Activated naive CD4-positive, alpha-beta T cell treated with anti-CD3 and anti-CD28 coated beads, Interleukin-2, amount 50 U/mL, for 72 hours (primary cell): Measurements from ENCODE around the gene TEX2. TPM values are rescaled to one million over a fixed set of nuclear protein-coding genes. Genes with fewer than 3 reads are reported as not detected.

Experiments used
- ATAC-seq, 2 donors: fragments of 150-1000 bp; cut with Tn5 transposase; 2 replicates each; pipeline ENCODE4 v1.10.0; 2021; ENCODE audit warnings: mild to moderate bottlenecking in 2 of 2, moderate library complexity in 2 of 2
- DNase-seq, 2 donors: peaks; one replicate each; pipeline ENCODE4 v3.0.0; 2021 to 2022; ENCODE audit warnings: low spot score in 2 of 2
- H3K27ac Mint-ChIP-seq, 2 donors: one replicate each; pipeline ENCODE4 v1.8.0; 2022; ENCODE audit warnings: mild to moderate bottlenecking in 2 of 2, mixed read lengths in 2 of 2
- H3K36me3 Mint-ChIP-seq, 2 donors: one replicate each; pipeline ENCODE4 v1.8.0; 2022; ENCODE audit warnings: mixed read lengths in 2 of 2
- H3K9me3 Mint-ChIP-seq, 2 donors: one replicate each; pipeline ENCODE4 v1.8.0; 2022; ENCODE audit warnings: mixed read lengths in 2 of 2
- total RNA-seq, 2 donors: library from RNA; stranded (reverse); gene quantifications; one replicate each; pipeline ENCODE4 v1.2.3, GENCODE V29; 2022

TEX2 gene, protein sequence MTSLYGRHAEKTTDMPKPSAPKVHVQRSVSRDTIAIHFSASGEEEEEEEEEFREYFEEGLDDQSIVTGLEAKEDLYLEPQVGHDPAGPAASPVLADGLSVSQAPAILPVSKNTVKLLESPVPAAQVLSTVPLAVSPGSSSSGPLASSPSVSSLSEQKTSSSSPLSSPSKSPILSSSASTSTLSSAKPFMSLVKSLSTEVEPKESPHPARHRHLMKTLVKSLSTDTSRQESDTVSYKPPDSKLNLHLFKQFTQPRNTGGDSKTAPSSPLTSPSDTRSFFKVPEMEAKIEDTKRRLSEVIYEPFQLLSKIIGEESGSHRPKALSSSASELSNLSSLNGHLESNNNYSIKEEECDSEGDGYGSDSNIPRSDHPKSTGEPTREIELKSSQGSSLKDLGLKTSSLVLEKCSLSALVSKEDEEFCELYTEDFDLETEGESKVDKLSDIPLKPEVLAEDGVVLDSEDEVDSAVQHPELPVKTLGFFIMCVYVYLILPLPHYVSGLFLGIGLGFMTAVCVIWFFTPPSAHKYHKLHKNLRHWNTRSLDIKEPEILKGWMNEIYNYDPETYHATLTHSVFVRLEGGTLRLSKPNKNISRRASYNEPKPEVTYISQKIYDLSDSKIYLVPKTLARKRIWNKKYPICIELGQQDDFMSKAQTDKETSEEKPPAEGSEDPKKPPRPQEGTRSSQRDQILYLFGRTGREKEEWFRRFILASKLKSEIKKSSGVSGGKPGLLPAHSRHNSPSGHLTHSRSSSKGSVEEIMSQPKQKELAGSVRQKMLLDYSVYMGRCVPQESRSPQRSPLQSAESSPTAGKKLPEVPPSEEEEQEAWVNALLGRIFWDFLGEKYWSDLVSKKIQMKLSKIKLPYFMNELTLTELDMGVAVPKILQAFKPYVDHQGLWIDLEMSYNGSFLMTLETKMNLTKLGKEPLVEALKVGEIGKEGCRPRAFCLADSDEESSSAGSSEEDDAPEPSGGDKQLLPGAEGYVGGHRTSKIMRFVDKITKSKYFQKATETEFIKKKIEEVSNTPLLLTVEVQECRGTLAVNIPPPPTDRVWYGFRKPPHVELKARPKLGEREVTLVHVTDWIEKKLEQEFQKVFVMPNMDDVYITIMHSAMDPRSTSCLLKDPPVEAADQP
- 10 to 100 TPM; 12.1 to 14.7 TPM for total RNA-seq

DNA sequence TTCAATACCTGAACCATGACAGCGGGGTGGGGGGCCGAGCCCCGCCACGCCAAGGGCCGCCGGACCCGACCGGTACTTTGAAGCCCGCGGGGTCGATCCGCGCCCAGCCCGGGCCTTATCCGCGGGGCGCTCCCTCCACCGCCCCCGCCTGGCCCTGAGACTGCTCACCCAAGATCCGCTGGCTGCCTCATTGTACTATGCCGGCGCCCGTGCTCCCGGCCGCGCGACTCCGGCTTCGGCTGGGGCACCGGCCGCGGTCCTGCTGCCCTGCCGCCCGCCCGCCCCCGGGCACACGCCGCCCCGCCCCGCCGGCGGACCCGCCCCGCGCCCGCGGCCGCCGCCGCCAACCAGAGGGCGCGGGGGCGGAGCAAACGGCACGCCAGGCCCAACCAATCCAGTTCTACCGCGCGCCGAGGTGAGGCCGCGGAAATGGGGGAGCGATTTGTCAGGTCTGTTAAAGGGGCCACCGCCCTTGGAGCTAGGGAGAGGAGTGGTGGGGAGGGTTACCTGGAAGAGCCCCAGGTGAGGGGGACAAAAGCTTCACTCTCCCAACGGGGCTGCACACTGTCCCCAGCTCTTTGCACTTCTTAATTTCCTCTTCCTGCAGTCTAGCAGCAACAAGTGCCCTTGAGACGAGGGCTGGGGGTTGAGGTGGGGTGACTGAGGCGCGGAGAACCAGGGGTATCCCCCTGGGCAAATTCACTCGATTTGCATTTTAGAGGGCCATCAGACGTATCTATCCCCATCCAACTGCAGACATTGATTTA is at the start of gene TEX2:
Gene TEX2 (minus strand): TSS at position 261 of the 767 bp plus-strand sequence. CDS start 49,043 bp downstream, outside the sequence.
- peak; percentile 89 for DNase-seq
- peaks cover 0 to 5% of the 10 kb centered on the region in 2 donors for H3K9me3 Mint-ChIP-seq
- H3K27ac Mint-ChIP-seq, result peak within 1 kb of the TSS; percentile 90 to 92

DNA sequence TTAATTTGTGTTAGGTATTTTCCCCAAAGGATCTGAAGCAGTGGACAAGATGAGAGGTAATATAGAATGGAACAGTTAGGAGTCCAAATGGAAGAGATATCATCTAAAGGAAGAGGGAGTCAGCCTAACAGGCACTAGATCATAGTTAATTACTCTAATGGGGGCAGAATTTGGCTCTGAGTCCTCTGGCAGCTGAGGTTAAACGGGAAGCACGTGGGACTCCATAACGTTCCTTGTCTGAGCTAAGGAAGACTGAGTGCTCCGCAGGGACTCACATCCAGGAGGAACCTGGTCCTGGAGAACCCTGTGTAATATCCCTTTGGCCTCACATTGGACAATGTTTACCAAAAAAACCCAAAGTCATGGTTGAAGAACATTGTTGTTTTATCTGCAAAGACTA is 46.6 kb upstream of the TEX2 start:
- no peak for ATAC-seq
- no peaks in the 10 kb centered on the region for H3K9me3 Mint-ChIP-seq
- DNase-seq, result no peak
- no peak overlapping the region for H3K27ac Mint-ChIP-seq
- no peaks in the 10 kb centered on the region for H3K36me3 Mint-ChIP-seq

More for the DNA sequence above, at the start of gene TEX2:
- H3K36me3 Mint-ChIP-seq, result peaks cover 0 to 9% of the 10 kb centered on the region in 2 donors
- peak; percentile 81 to 92 for ATAC-seq

DNA sequence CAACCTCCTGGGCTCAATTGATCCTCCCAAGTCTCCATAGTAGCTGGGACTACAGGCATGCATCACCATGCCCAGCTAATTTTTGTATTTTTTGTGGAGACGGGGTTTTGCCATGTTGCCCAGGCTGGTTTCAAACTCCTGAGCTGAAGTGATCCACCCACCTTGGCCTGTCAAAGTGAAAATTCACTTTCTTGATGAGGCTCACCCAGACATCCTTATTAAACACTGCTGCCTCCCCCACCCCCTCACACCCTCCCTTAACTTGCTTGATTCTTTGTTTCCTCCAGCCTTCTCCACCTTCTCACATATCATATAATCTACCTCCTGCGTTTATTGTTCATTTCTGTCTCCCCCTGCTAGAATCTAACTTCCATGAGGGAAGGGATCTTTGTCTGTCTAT is 46.0 kb upstream of the TEX2 start:
- H3K27ac Mint-ChIP-seq, result no peak overlapping the region

DNA sequence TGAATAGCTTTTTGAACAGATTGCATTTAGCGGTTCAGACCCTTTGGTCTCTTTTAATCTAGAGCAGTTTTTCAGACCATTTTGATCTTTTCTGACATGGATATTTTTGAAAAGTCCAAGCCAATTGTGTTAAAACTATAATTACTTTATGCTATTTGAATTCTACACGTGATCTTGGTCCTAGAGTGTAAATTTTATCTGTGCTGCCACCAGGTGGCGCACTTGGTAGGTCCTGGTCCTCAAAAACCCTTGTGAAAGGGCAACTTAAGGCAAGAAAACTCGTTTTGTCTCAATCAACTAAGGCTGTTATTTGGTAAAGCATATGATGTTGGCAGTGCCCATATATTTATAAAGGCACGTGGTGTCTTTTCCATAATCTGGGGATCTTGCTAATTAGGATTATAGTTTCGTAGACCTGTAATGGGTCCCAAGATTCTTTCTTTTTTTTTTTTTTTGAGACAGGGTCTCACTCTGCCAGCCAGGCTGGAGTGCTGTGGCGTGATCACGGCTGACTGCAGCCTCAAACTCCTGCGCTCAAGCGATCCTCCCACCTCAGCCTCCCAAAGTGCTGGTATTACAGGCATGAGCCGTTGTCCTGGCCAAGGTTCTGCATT is 43.9 kb upstream of the TEX2 start:
- DNase-seq (peak; percentile 59 to 66), ATAC-seq (peak in 1 of 2 donors; percentile 47)
- Mint-ChIP-seq H3K9me3 (no peaks in the 10 kb centered on the region), H3K27ac (no peak overlapping the region), H3K36me3 (no peaks in the 10 kb centered on the region)

More for the DNA sequence above, 46.0 kb upstream of the TEX2 start:
- H3K9me3 Mint-ChIP-seq, result no peaks in the 10 kb centered on the region
- H3K36me3 Mint-ChIP-seq, result no peaks in the 10 kb centered on the region
- DNase-seq, result no peak
- peak in 1 of 2 donors; percentile 37 for ATAC-seq

DNA sequence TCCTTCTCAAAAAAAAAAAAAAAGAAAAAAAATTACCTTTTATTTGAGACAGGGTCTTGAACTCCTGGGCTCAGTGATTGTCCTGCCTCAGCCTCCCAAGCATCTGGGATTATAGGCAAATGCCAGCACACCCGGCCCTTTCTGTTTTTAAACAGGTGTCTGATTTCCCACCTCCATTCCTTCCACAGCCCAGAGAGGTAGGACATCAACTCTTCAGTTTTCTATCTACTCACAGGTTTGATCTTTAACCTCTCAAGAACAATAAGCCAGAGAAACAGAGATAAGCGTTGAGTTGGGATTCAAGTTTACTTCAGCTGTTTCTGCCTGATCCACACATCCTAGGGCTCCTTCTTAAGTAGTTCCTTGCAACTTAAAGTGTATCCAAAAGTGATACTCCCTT is 41.5 kb upstream of the TEX2 start:
- ATAC-seq (no peak), DNase-seq (no peak)
- no peak overlapping the region for H3K27ac Mint-ChIP-seq
- no peaks in the 10 kb centered on the region for H3K9me3 Mint-ChIP-seq
- H3K36me3 Mint-ChIP-seq, result no peaks in the 10 kb centered on the region

DNA sequence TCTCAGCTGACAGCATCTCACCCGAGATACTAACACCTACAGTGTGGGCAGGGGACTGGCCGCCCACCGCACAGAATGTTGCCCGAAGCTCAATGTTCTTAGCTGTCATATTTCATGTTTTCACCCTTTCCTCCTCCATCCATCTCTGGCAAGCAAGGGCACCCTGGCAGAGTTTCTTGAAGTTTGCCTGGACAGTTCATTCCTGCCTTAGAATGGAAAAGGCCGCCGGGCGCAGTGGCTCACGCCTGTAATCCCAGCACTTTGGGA is 37.6 kb upstream of the TEX2 start:
- DNase-seq (no peak), ATAC-seq (no peak)
- Mint-ChIP-seq H3K36me3 (no peaks in the 10 kb centered on the region), H3K9me3 (no peaks in the 10 kb centered on the region), H3K27ac (no peak overlapping the region)

DNA sequence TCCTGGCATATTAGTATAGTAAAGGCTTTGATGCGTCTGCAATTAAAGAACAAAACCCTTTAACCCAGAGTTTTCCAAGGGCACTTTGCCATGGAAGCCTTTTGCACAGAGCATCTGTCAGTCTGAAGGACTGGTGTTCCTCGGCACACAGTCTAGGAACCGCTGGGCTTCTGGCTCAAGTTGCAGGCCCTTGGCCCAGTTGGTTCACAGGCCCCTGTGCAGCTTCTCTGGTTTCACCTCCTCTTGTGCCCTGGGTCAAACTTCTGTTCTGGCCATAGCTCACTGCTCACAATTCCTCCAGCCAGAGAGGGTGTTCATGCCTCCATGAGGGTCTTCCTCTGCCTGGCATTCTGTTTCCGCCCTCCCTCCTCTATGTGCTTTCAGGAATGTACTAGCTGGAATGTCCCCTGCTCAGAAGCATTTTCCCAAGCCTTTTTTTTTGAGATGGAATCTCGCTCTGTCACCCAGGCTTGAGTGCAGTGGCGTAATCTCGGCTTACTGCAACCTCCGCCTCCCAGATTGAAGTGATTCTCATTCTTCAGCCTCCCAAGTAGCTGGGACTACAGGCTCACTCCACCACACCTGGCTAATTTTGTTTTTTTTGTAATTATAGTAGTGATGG is 34.5 kb upstream of the TEX2 start:
- DNase-seq, result no peak
- Mint-ChIP-seq H3K36me3 (no peaks in the 10 kb centered on the region), H3K27ac (no peak overlapping the region), H3K9me3 (no peaks in the 10 kb centered on the region)
- ATAC-seq, result no peak

DNA sequence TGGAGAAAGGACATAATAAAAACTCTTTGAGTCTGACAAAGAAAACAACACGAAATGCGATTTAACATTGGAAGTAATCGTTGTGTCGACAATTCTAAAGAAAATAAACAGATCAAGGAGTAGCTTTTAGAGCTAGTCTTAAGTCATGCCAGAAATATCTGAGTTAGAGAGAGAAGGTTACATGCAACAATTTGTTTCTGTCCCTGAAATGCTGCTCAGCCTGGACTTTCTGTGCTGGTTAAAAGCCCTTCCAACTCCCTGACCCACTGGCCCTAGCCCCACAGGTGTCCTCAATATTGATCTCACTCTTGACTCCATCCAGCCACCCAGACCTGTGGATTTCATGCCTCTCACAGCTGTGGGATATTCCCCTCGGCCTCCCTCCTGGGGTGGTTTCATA is 33.2 kb upstream of the TEX2 start:
- ATAC-seq, result no peak
- Mint-ChIP-seq H3K27ac (no peak overlapping the region), H3K36me3 (peaks cover 3 to 8% of the 10 kb centered on the region in 2 donors), H3K9me3 (peaks cover 3 to 8% of the 10 kb centered on the region in 2 donors)
- DNase-seq, result no peak

DNA sequence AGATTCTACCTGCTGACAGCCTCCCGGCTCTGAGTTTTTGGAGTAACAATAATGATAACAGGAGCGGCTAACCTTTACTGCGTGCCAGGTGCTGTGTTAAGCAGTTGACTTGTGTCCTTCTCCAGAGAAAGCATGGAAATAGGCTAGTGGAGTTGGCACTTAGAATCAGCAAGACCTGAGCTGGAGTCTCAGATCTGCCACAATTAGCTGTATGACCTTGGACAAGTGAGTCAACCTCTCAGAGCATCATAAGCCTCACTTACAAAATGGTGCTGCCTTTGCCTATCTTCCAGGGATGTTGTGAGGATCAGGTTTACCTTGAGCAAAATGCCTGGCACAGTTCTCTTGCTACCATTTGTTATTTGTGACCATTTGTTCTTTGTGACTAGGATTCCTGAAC is 32.1 kb upstream of the TEX2 start:
- DNase-seq (no peak), ATAC-seq (no peak)
- H3K9me3 Mint-ChIP-seq, result peaks cover 4 to 13% of the 10 kb centered on the region in 2 donors
- H3K36me3 Mint-ChIP-seq, result peaks cover 10 to 13% of the 10 kb centered on the region in 2 donors
- no peak overlapping the region for H3K27ac Mint-ChIP-seq

DNA sequence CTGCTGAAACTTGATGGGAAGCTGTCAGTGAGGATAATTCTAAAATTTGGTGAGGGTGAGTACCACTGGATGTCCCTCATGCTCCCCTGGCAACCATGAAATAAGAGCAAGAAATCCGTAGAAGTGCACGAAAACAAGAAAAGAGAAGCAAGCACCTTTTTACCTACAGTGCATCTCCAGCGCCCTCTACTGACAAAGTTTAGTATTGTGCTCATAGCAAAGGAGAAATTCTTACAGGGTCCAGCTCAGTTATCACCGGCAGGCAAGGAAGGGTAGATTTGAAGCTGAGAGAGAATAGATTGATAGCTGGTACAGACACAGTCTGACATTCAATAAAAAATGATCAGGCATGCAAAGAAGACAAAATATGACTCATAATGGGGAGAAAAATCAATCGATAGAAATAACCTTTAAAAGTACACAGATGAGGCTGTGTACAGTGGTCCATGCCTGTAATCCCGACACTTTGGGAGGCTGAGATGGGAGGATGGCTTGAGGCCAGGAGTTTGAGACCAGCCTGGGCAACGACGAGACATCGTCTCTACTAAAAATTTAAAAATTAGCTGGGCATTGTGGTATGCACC is 28.3 kb upstream of the TEX2 start:
- peak in 1 of 2 donors; percentile 35 for DNase-seq
- H3K9me3 Mint-ChIP-seq, result peaks cover 4 to 13% of the 10 kb centered on the region in 2 donors
- H3K27ac Mint-ChIP-seq, result no peak overlapping the region
- ATAC-seq, result no peak
- peaks cover 10 to 13% of the 10 kb centered on the region in 2 donors for H3K36me3 Mint-ChIP-seq

DNA sequence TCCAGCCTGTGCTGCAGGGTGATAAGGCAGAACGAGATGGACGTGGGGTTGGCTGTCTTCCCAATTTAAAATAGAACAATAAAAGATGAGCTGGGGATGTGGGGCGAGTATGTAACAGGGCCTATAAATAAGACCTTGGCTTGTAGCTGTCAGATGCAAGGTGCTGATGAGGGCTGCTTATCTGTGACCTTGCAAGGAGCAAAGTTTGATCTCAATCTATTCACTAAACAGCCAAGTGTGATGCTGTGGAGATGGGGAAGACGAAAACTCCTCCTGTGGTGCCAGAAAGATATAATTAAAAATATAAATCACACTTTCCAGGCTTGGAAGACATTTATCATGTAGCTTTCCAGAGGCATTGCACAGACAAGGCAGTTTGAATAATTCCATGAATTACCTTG is 26.7 kb upstream of the TEX2 start:
- Mint-ChIP-seq H3K36me3 (peaks cover 10 to 13% of the 10 kb centered on the region in 2 donors), H3K27ac (no peak overlapping the region), H3K9me3 (peaks cover 4 to 13% of the 10 kb centered on the region in 2 donors)
- ATAC-seq (no peak), DNase-seq (no peak)

DNA sequence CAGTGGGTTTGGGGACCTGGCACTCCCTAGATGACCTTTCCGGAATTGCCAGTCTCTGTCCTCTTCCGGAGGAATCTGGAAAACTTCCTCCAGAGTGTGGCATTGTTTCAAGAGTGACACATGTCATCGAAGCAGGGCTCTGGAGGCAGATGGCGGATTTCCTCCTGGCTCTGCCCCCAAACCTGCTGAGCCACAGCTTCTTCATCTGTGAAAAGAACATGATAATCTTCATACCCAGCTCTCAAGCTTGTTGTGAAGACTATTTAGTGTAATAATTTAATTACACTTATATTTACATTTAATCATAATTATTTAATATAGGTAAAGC is 19.7 kb upstream of the TEX2 start:
- no peak overlapping the region for H3K27ac Mint-ChIP-seq
- no peaks in the 10 kb centered on the region for H3K9me3 Mint-ChIP-seq
- no peak for DNase-seq
- no peaks in the 10 kb centered on the region for H3K36me3 Mint-ChIP-seq
- ATAC-seq, result no peak

DNA sequence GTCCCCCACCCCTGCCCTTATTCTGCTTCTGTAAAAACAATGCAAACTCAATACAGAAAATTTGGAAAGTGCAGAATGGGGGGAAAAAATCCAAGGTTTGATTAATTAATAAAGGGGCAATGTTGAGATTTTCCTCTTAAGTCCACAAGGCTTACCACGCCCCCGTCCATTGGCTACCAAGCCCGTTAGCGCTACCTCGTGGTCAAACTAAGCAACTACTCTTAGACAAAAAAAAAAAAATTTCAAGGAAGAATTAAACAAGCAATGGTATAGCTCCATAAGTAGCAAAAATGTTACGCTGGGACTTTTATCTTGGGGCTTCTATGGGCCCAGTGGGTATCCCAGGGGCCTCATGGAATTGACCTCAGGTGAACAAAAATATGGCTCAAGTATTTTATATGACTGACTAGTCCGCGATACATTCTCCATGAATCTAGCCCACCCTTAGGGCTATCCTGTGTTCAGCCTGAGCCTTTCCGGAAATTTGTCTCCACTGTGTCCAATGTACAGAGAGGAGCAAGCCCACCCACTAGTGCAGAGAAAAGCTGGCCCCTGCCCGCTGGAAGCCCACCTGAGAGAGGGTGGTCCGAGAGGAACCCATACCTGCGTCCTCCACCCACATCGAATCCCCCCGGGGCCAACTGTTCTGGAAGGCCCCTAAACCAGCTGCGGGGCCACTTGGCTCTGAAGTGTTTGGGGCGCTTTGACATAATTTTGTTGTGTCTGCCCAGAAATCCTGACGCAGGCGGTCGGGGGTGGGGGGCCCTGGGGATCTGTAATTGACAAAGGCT is 19.1 kb upstream of the TEX2 start:
- Mint-ChIP-seq H3K9me3 (no peaks in the 10 kb centered on the region), H3K36me3 (no peaks in the 10 kb centered on the region), H3K27ac (no peak overlapping the region)
- DNase-seq, result peak in 1 of 2 donors; percentile 64
- peak; percentile 58 to 67 for ATAC-seq

DNA sequence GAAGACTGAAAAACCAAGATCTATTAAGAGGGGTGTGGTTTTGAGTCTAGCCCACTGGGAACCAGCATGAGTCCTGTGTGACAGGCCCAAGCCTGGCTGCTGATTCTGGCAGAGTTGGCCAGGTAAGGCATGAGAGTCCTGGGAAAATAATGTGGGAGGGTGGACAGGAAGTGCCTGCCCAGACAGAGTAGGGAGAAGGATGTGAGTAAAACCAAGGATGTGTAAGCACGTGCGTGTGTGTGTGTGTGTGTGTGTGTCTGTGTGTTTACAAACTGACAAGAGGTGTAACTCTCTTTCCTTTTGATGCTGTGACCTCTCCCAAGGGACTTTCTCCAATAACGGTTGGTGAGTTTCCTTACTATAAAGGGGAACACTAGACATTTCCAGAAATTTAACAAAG is 15.6 kb upstream of the TEX2 start:
- DNase-seq (no peak), ATAC-seq (no peak)
- Mint-ChIP-seq H3K36me3 (no peaks in the 10 kb centered on the region), H3K27ac (peak overlapping the region in 1 of 2 donors; percentile 44), H3K9me3 (no peaks in the 10 kb centered on the region)
